Putamen (tissue), 1 donor: ENCODE results near the gene C19orf44.

Experiments
- DNase-seq: peaks from one replicate; pipeline ENCODE4 v3.0.0-alpha.2; 2016; ENCODE audit warnings: low spot score

C19orf44 gene

GRCh38 chr19:16518061-16518460, 21.9 kb downstream of the C19orf44 start:
- DNase-seq, result no peak

GRCh38 chr19:16518483-16519229, 22.5 kb downstream of the C19orf44 start:
- DNase-seq, result no peak

- DNase-seq, result no peak
Observed at GRCh38 chr19:16519230-16519687, 23.1 kb downstream of the C19orf44 start.

- DNase-seq, result no peak
Observed at GRCh38 chr19:16520074-16520973, 24.1 kb downstream of the C19orf44 start.

GRCh38 chr19:16520986-16521624, 24.9 kb downstream of the C19orf44 start:
- DNase-seq, result no peak

GRCh38 chr19:16521715-16522289, 25.6 kb downstream of the C19orf44 start:
- DNase-seq, result no peak

GRCh38 chr19:16522559-16523377, 26.6 kb downstream of the C19orf44 start:
- no peak for DNase-seq

- DNase-seq, result no peak
Observed at GRCh38 chr19:16524991-16525734, 29.0 kb downstream of the C19orf44 start.

GRCh38 chr19:16525751-16526481, 29.7 kb downstream of the C19orf44 start:
- DNase-seq, result no peak

- no peak for DNase-seq
Observed at GRCh38 chr19:16527334-16527935, 31.2 kb downstream of the C19orf44 start.

- DNase-seq, result no peak
Observed at GRCh38 chr19:16527971-16528521, 31.9 kb downstream of the C19orf44 start.

- no peak for DNase-seq
Observed at GRCh38 chr19:16529466-16530144, 33.4 kb downstream of the C19orf44 start.

- no peak for DNase-seq
Observed at GRCh38 chr19:16530540-16531379, 34.6 kb downstream of the C19orf44 start.

GRCh38 chr19:16531380-16531669, 35.1 kb downstream of the C19orf44 start:
- DNase-seq, result no peak

GRCh38 chr19:16532440-16533234, 36.4 kb downstream of the C19orf44 start:
- DNase-seq, result no peak

GRCh38 chr19:16535381-16535780, 39.2 kb downstream of the C19orf44 start:
- no peak for DNase-seq

- no peak for DNase-seq
Observed at GRCh38 chr19:16536130-16536529, 39.9 kb downstream of the C19orf44 start.
